Endodermal cell (in vitro differentiated cells): ENCODE data around the gene MAP3K3. TPM values are rescaled to one million over a fixed set of nuclear protein-coding genes. Genes with fewer than 3 reads are reported as not detected.

Experiments used
- DNase-seq: peaks from one replicate; pipeline ENCODE4 v3.0.0-alpha.2; 2017
- H3K27ac ChIP-seq: 2 replicates; pipeline ENCODE4 v1.5.1; 2013; ENCODE audit warnings: mild to moderate bottlenecking, low read depth, low read length, moderate library complexity
- H3K27me3 ChIP-seq: 2 replicates; pipeline ENCODE4 v1.6.1; 2013; ENCODE audit warnings: mild to moderate bottlenecking, low read length, moderate library complexity; ENCODE audit not compliant: insufficient read depth, control insufficient read depth, poor library complexity, severe bottlenecking
- H3K36me3 ChIP-seq: 2 replicates; pipeline ENCODE4 v1.7.0; 2013; ENCODE audit warnings: mild to moderate bottlenecking, low read length, moderate library complexity; ENCODE audit not compliant: control insufficient read depth, insufficient read depth
- H3K4me1 ChIP-seq: one replicate; pipeline ENCODE4 v1.7.0; 2013; ENCODE audit warnings: low read length; ENCODE audit not compliant: control insufficient read depth, insufficient read depth
- H3K4me3 ChIP-seq: 2 replicates; pipeline ENCODE4 v1.5.1; 2013; ENCODE audit warnings: mild to moderate bottlenecking, low read length, moderate library complexity
- H3K9ac ChIP-seq: 2 replicates; pipeline ENCODE4 v1.6.1; 2013; ENCODE audit warnings: mild to moderate bottlenecking, low read length, moderate library complexity; ENCODE audit not compliant: poor library complexity, severe bottlenecking; ENCODE audit errors: extremely low read depth
- H3K9me3 ChIP-seq: 2 replicates; pipeline ENCODE4 v1.6.1; 2013; ENCODE audit warnings: mild to moderate bottlenecking, low read length, moderate library complexity; ENCODE audit not compliant: control insufficient read depth
- H3K27ac Mint-ChIP-seq: 2 replicates; pipeline ENCODE4 v1.8.0; 2020; ENCODE audit warnings: mixed read lengths
- H3K27me3 Mint-ChIP-seq: 2 replicates; pipeline ENCODE4 v1.8.0; 2021; ENCODE audit warnings: mild to moderate bottlenecking, mixed read lengths; ENCODE audit not compliant: insufficient read depth
- H3K36me3 Mint-ChIP-seq: 2 replicates; pipeline ENCODE4 v1.8.0; 2020; ENCODE audit warnings: low read depth, mixed read lengths
- H3K4me1 Mint-ChIP-seq: 2 replicates; pipeline ENCODE4 v1.8.0; 2020; ENCODE audit warnings: mixed read lengths
- H3K4me3 Mint-ChIP-seq: 2 replicates; pipeline ENCODE4 v1.8.0; 2020; ENCODE audit warnings: mild to moderate bottlenecking, moderate library complexity, mixed read lengths
- H3K9me3 Mint-ChIP-seq: 2 replicates; pipeline ENCODE4 v1.8.0; 2020; ENCODE audit warnings: mild to moderate bottlenecking, mixed read lengths
- WGBS, 2 experiments: methylation state at CpG; one replicate each; pipeline versions ENCODE4 v1.1.5 to v1.1.7; 2013; ENCODE audit warnings: missing lambda C conversion rate in 2 of 2, mixed read lengths in 1 of 2; ENCODE audit not compliant: insufficient coverage in 1 of 2, insufficient read length in 1 of 2; 5-methylcytosine and 5-hydroxymethylcytosine counted together
- total RNA-seq, 2 donors: library from RNA; stranded (reverse); fragmentation: NEBNext Ultra II Directional in 1 of 2; extraction: Animal tissue kit (Norgen Biotek cat#: 25700) in 1 of 2; gene quantifications; 2 replicates in 1 of 2; 3 replicates in 1 of 2; pipeline ENCODE4 v1.2.1, GENCODE V29; 2021
- TF ChIP-seq, protein P1 (sequence below): fragments of 200-600 bp; sonication (generic); conservative IDR thresholded peaks from 2 replicates; pipeline ENCODE4 v1.5.0; 2021; ENCODE audit warnings: antibody characterized with exemption, mild to moderate bottlenecking

MAP3K3 gene
- total RNA-seq, 2 donors from 2014 or later = 19.9 to 23.3 TPM

DNA sequence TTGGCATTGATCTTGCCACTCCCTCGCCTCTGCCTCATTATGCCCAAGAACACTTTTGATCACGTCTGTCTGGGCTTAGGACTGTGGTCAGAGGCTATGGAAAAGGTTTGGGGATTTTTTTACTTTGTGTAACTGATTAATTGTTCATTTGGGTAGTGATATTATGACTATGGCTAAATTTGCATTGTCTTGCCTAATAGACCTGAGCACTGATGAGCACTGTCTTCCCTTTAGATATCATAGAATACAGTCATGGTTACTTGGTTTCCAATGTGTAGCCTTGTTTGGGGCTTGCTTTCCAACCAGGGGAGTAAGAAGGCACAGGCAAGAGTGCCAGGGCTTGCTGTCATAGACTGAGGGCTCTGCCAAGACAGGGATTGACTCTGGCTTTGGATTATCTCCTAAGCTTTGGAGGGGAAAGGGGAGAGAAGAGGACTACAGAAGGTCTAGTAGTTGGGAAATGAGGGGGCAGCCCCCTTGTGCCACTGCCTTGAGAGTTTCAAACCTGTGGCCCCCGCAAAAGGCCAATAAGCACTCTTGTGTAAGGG, 64.0 kb downstream of the MAP3K3 start:
- H3K27ac Mint-ChIP-seq = no peak overlapping the region
- WGBS, 2 experiments = 95 to 100% methylated on average over 2 to 3 of the region's 3 CpGs
- peaks cover 33% of the 10 kb centered on the region for H3K36me3 Mint-ChIP-seq

DNA sequence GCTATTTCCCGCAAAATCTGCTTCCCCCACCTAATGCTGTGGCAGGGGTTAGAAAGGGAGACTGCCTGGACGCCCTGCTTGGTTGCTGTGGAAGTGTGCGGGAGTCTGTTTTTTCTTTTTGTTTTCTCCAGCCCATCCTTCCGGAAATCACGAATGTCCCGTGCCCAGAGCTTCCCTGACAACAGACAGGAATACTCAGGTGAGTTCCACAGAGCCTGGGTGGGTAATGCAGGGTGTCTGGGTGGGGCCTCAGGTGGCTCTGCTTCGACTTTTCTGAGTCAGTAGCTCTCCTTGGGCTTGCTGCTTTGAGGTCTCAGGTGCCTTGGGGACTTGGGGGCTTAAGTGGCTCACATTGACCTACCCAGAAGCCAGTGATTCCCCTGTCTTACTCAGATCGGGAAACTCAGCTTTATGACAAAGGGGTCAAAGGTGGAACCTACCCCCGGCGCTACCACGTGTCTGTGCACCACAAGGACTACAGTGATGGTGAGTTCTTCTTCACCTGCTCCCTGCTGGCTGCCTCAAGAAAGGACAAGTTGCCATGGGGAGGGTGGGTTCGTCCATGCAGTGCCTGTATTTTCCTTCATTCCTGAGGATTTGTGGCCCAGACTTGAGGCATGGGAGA, 66.3 kb downstream of the MAP3K3 start:
- Histone ChIP-seq H3K36me3 (peaks cover 47% of the 10 kb centered on the region), H3K27ac (no peak overlapping the region), H3K4me3 (no peak overlapping the region), H3K9me3 (no peaks in the 10 kb centered on the region), H3K27me3 (no peaks in the 10 kb centered on the region), H3K9ac (no peak overlapping the region), H3K4me1 (no peaks in the 10 kb centered on the region)
- TF ChIP-seq, protein P1, sequence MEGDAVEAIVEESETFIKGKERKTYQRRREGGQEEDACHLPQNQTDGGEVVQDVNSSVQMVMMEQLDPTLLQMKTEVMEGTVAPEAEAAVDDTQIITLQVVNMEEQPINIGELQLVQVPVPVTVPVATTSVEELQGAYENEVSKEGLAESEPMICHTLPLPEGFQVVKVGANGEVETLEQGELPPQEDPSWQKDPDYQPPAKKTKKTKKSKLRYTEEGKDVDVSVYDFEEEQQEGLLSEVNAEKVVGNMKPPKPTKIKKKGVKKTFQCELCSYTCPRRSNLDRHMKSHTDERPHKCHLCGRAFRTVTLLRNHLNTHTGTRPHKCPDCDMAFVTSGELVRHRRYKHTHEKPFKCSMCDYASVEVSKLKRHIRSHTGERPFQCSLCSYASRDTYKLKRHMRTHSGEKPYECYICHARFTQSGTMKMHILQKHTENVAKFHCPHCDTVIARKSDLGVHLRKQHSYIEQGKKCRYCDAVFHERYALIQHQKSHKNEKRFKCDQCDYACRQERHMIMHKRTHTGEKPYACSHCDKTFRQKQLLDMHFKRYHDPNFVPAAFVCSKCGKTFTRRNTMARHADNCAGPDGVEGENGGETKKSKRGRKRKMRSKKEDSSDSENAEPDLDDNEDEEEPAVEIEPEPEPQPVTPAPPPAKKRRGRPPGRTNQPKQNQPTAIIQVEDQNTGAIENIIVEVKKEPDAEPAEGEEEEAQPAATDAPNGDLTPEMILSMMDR = no peak
- no peak overlapping the region for H3K27ac Mint-ChIP-seq
- DNase-seq = no peak
- 88 to 91% methylated on average over 5 to 12 of the region's 12 CpGs for WGBS, 2 experiments
- no peaks in the 10 kb centered on the region for H3K27me3 Mint-ChIP-seq
- H3K9me3 Mint-ChIP-seq = no peaks in the 10 kb centered on the region
- H3K4me3 Mint-ChIP-seq = no peak overlapping the region
- H3K4me1 Mint-ChIP-seq = no peaks in the 10 kb centered on the region
- H3K36me3 Mint-ChIP-seq = peaks cover 20% of the 10 kb centered on the region

More for the DNA sequence above, 64.0 kb downstream of the MAP3K3 start:
- Mint-ChIP-seq H3K4me1 (peaks cover 5% of the 10 kb centered on the region), H3K9me3 (no peaks in the 10 kb centered on the region), H3K4me3 (no peak overlapping the region), H3K27me3 (no peaks in the 10 kb centered on the region)
- no peak overlapping the region for H3K9ac ChIP-seq
- no peaks in the 10 kb centered on the region for H3K27me3 ChIP-seq
- H3K4me1 ChIP-seq = no peaks in the 10 kb centered on the region
- no peaks in the 10 kb centered on the region for H3K9me3 ChIP-seq
- TF ChIP-seq, protein P1 = no peak
- H3K27ac ChIP-seq = no peak overlapping the region
- DNase-seq = no peak
- peaks cover 50% of the 10 kb centered on the region for H3K36me3 ChIP-seq
- H3K4me3 ChIP-seq = no peak overlapping the region

DNA sequence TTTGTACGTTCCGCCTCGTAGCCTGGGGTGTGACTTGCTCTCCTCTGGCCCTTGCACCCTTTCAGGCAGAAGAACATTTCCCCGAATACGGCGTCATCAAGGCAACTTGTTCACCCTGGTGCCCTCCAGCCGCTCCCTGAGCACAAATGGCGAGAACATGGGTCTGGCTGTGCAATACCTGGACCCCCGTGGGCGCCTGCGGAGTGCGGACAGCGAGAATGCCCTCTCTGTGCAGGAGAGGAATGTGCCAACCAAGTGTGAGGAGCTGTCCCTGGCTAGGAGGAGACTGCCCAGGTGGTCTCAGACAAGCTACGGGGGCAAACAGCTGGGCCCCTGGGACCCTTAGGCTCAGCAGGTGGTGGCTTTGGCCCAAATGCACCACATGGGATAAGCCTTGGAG, 67.3 kb downstream of the MAP3K3 start:
- no peak overlapping the region for H3K4me3 Mint-ChIP-seq
- Histone ChIP-seq H3K4me1 (no peaks in the 10 kb centered on the region), H3K9me3 (no peaks in the 10 kb centered on the region), H3K36me3 (peaks cover 42% of the 10 kb centered on the region), H3K27me3 (no peaks in the 10 kb centered on the region), H3K4me3 (no peak overlapping the region), H3K27ac (no peak overlapping the region), H3K9ac (no peak overlapping the region)
- TF ChIP-seq, protein P1 = no peak
- H3K27me3 Mint-ChIP-seq = no peaks in the 10 kb centered on the region
- H3K27ac Mint-ChIP-seq = no peak overlapping the region
- DNase-seq = no peak
- no peaks in the 10 kb centered on the region for H3K4me1 Mint-ChIP-seq
- 96 to 97% methylated on average over 13 to 14 of the region's 14 CpGs for WGBS, 2 experiments
- H3K36me3 Mint-ChIP-seq = peaks cover 20% of the 10 kb centered on the region
- H3K9me3 Mint-ChIP-seq = no peaks in the 10 kb centered on the region
